HG03571 (cell line): ENCODE measurements around the gene APP.

Experiments used
- ATAC-seq: cut with Tn5 transposase; IDR thresholded peaks from one replicate; pipeline ENCODE4 v1.9.1; 2021; ENCODE audit not compliant: unreplicated experiment

The APP gene

DNA sequence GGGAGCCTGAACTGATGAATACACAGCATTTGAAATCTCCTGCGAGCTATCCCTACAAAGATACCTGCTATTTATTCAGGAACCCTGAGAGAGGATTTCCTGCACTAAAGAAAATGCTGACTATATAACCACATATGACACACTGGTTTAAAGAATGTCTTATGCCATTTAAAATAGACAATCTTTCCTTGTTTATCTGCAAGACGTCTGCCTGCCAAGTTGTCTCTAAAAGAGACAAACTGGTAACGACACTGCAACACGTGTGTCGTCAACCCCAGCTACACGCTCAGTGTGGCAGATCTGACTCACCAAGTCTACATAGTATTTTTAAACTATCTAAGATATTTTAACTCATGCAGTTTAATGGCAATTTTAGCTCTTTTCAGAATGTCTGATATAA is 42.7 kb downstream of the APP start:
- ATAC-seq, result no peak

DNA sequence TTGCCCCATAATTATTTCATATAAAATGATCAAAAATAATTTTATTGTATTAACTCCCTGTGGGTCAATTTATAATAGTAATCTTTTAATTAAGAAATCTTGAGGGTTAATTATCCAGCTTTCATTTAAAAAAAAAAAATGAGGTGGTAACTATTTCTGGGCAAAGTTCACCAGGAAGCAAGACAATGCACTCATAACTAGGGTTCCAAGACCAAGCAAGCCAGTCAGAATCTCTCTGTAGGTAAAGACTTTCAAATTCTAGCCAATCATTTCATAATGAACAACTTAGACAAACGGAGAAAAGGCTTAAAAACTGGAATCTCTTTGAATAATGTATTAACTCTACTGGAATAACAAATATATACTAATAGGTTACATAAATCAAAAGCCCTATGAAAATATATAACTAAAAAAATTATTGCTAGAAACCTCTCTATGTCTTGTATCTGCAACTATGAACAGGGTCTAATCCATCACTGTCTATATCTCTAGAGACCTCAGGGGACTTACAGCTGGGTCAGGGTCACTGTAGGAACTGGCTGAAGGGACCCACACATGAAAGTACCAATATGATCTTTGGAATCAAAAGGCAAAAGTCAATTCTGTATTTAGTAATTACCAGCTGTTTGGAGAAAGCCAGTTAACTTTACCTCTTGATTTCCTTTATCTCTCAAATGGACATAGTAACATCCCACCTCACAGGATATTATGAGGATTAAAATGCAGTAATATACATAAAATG is 43.3 kb downstream of the APP start:
- ATAC-seq, result no peak

DNA sequence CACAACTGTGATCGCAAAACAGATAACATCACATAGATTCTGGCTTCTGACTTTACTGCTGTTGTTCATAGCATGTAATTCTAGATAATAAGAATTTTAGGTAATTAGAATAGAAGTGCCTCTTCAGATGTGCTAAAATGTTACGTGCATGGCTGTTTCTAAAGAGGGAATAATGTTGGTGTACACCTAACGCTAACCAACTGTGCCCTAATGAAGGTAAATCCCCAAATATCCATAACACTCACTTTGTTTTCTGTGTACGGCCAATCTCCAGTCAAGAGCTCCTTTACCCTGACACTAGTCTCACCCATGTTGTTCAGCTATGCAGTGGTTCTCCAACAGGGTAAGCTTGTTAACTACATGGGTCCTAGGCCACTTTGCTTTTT is 44.4 kb downstream of the APP start:
- ATAC-seq, result no peak

DNA sequence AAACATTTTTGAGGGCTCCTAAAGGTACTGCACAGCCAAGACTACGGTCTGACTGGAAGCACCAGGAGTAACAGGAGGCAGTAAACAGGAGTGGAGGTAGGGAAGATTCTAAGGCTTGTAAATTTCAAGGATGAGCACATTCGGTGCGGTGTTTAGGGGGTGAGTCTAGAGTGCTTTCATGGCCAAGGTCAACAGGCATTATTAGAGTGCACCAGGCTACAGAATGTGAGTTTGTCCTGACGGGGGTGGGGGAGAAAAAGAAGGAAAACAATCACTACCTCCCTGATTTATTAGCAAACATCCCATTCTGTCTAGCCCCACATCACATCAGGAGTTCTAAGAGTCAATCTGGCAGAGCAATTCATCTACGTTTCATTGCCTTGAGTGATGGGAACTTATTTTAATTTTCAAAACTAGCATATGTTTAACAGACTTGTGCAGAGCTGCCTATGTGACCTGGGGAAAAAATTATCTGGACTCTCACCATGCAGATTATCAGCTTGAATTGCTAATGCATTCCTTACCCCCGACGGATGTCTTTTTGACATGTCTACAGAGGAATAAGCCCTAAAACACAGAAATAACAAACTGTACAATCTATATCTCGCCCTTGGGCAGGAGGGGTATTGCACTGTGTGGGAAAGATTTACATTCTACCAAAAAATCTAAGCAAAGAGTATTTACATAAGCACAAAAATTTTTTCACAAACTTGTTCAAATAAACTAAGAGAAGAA is 45.0 kb downstream of the APP start:
- ATAC-seq, result no peak

DNA sequence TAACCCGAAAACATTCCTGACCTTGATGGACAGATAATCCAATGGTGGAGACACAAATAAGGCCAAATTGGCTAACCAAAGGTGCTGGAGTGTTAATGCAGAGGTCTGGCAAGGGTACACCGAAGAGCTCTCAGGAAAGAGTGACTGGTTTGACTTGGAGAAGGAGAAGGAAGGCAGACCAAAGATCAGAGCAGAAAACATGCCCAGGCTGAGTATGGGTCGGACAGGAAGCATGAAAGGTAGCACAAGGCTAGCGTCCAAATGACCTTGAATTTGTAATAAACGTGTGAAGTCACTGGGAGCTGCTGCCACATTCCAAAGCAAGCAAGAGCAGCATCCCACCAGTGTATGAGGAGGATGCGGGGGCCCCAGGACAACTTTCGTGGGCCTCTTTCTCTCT is 45.7 kb downstream of the APP start:
- no peak for ATAC-seq

DNA sequence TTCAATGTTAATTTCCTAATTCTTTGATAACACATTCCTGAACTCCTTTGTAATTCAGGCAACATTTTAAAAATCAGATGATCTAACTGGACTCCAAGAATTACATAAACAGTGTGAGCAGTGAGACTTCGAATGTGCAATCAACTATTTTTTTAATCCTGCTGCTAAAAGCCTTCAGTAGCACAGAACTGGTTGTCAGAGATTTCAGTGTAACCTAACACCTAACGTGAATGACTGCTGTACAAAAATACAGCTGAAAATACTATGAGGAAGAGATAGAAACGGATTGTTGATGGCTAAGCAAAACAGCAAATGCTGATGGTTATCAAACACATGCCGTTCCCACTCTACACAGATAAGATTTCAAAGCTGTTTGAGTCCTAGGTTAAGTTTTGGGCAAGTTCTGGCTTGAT is 46.1 kb downstream of the APP start:
- ATAC-seq, result no peak

DNA sequence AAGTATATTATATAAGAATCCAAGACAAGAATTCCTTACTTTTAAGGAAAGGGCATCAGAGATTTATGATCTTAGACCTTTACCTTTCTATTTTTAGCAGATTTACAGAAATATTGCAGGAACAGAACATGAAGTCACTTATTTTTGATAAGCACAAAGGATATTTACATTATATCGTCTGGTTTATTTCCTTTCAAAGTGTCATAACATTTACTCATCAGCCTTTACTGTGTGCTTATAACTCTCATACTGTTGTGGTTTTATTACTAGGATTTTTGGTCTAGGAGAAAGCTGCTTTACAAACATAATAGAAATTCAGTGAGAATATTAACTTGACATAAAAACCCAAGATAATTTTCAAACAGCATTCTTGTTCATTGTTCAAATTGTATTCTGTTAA is 47.6 kb downstream of the APP start:
- no peak for ATAC-seq

DNA sequence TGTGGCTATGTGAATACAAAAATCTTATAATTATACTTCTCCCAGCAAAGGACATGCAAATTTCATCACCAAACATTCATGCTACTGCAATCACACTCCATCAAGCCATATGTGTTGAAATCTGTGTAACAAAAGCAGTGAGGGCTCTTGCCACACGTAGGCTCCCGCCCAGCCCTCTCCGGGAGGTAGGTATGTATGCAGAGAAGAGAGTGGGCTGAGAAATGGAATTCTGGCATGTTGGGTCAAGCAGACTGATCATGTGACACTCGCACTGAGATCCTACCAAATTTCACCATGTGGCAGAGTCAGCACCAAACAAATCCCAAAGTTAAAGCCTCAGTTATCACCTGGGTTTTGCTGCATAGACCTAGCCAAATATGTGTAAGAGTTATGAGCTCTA is 49.7 kb downstream of the APP start:
- ATAC-seq, result no peak

DNA sequence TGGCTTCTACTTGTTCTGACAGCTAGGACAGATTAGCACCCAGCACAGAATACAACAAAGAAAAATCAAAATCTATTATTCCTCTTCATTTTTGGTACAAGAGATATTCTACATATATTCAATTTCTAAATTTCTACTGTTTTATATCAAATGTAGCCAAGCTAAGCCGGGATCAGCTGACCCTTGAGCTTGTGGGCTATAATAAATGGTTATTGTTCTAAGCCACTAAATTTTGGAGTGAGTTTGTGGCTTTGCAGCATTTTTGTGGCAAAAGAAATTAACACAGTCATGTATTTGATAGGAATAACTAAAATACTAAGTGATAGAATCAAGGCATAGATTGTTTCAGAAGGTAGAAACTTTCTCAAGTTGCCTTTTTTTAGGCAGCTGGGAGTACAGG is 50.7 kb downstream of the APP start:
- no peak for ATAC-seq

DNA sequence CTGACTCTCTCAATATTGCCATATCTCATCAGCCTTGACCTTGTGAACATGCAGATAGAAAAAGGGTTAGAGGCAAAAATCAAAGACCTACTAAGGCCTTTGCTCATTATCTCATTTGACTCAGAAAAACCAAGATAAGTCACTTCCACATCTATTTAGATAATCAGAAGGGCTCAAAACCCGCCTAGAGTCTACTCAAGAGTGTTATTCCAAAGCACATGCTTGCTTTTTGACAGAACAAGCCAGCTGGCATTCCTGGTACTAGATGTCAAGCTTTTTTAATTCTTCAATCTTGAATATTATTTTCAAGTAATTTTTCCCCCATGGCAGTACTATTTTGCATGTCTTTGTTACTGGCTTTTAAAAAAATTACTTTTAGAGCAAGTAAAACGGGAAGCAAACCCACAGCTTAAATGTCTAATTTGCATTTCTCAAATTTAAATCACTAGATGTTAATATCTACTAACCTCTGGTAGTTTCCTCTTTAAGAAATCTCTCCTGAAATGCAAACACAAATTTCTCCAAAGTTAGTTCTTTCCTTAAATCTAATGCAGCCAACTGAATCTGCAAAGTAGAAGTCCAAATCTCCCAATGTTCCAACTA is 51.5 kb downstream of the APP start:
- no peak for ATAC-seq

DNA sequence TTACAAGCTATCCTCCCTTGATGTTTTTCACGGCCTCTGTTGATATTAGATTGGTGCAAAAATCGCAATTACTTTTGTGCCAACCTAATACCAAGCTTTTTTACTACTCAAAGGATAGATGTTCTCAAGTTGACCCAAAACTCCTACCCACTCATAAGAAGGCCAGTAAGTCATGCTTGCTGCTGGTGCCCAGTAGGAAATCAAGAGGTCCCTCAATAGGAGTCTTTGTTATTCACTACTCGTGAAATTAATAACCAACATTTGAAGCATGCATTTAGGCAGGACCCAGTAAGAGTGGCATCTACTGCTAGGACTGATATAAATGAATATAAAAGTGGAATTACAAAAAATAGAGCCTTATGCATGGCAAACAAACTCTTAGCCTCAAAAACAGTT is 52.6 kb downstream of the APP start:
- ATAC-seq, result no peak

DNA sequence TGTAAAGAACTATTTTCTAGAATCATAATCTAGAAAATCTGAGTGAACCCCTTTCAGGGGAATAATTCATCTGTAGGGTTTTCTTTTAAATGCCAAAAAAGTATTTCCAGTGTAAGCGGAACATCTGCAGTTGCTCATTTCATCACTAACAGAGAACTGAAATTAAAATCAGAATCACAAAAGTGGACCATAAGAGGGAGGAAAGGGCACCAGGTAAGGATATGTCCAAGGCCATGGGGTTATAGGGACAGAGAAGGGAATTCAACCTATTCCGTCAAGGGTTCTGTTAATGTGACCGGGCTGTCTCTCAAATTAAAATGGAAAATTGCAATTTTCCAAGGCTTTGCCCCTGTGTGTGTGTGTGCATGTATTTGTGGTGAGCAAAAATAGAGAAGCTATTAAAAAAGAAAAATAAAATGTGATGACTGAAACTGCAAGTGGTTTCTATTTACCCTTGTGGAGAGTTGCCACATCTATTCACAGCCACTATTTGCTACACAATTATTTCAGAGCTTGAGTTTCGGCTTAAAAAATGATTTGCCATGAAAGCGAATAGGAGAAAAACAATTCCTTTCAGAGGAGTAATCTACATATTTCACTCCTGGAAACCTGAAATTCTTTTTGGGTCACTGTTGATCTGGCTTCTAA is 53.1 kb downstream of the APP start:
- no peak for ATAC-seq

DNA sequence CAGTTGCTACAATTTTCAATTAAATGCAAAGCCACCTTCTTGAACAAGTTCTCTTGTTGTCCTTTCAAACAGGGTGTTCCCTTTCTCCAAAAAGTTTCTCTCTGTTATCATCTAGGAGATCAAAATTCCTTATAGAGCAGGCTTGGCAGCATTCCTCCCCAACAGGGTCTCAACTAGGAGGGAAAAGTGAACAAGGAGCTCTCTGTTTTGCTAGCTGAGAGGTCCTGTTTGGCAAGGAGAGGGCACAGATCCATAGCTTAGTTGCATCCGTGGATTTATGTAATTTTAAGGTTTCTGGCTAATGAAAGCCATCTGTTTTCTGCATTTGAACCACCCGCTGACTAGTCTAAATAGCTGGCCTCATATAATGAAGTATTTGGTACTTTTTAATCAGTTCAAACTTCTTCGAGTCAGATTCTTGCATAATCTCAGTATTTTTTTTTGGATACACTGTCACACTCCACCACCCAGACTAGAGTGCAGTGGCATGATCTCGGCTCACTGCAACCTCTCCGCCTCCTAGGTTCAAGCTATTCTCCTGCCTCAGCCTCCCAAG is 54.0 kb downstream of the APP start:
- no peak for ATAC-seq

DNA sequence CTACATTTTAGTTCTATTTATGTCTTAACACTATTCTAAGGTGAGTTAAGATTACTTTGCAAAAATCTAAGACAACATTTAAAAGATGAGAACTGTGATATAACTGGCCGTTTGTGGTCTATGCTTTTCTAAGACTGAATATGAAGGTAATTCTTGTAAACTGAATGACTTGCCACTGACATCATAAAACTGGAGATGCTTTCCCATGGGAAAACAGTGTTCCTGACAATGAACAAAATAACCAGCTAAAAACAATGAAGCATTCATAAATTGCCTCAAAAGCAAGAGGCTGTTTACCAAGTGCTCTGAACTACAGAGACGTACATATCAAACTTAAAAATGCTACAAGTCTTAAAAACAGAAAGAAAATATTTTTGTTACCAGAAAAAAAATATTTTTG is 54.7 kb downstream of the APP start:
- no peak for ATAC-seq

DNA sequence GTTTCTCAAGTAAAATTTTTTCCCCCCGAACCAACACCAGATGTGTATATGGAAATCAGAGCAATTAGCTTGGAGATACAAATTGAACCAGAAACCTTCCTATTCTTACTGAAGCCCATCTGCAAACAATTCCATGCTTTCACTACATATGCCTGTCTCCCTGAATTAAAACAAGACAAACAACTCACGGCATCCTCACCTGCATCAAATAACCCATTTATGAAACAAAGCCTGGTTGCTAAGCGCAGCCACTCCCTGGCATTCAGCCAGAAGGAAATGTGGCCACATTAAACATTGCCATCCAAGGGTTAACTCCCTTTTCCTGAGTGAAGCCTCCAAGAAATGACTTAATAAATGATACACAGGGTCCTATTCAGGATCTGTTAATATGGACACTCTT is 55.3 kb downstream of the APP start:
- ATAC-seq, result no peak

DNA sequence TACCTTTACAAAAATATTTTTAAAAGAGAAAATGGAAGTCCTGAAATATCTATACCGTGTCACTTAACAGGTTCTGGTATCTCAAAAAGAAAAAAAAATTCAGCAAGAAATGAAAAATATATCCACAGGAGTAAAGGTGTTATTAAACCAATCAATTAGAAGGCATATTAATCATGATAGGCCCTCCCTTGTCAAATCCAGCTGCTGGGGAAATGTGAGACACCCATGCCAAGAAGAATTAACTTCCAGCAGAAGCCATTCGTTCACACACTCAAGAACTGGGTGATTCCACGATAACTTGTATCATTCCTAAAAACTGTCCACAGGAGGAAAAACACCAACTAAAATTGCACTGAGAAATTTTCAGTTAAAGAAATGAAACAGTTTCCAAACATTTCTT is 57.6 kb downstream of the APP start:
- no peak for ATAC-seq

DNA sequence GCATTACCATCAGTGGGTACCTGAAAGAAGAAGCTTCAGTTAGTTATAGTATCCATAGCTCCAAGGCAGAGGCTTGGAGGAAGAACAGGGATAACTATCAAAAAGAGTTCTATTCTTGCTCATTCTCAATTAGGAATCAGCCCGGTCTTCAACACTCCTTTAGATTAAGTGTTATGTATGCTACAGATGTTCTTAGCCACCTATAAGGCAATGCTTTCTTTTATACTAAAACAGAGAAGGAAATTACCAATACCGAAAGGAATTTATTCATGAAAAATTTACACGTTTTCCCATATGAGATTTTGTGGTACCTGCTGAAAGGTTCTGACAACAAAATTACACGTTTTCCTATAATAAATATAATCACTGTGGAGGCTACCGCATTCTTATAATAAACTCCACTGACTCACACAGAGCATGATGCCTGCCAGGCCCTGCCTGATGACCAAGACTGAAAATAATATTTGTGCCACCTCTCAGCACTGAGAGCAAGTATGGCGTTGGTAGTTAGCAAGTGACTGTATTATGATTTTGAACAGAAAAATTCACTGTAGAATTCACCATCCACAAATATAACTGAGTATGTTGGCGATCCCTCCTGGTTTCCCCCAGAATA is 58.3 kb downstream of the APP start:
- ATAC-seq, result no peak

DNA sequence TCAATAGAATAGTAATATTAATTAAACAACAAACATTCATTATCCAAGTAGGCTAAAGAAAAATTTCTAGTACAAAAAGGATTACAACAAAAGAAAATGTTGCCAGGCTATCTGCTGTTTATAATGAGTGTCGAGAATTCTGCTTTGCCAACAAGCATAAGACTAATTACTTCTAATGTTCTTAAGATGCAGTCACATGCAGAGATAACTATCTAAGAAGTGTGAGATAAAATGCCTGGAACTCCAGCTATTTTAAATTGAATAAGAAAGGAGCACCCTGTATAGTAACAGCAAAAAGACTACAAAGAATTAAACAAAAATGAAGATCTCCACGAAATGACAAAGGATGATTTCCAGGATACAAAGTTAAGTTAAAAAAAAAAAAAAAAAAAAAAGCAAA is 59.9 kb downstream of the APP start:
- no peak for ATAC-seq

DNA sequence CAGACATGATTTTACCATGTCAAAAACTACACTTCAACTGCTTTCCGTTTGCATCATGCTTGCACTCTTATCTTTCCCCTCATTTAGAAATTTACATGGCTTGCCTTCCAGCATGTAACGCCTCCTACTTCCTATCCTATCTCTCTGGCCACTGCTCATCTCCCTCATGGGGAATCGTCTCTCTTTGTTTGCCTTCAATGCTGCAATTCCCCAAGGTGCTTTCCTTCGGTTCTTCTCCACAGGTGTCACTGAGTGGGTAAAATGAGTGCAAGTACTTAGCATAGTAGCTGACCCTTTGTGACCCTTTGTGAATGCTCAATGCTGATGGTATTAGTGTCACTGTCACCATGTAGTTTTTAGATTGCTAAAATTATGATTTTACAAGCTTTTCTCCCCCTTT is 63.1 kb downstream of the APP start:
- ATAC-seq, result no peak

DNA sequence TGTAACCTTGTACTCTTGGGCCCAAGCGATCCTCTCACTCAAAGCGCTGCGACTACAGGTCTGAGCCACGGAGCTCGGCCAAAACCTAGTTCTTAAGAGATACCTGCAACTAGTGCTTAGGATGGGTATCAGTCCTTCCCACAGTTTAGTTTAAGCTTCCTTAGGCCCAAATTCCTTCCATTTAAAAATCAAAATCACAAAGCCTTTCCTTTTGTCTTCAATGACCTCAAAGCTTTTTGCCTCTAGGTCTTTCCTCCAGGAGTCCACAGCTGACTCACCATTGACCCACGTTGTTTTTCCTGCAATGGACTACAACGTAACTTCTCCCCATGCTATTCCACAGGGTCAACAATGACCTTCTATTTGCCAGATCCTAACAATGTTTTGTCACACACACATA is 64.0 kb downstream of the APP start:
- ATAC-seq, result no peak

DNA sequence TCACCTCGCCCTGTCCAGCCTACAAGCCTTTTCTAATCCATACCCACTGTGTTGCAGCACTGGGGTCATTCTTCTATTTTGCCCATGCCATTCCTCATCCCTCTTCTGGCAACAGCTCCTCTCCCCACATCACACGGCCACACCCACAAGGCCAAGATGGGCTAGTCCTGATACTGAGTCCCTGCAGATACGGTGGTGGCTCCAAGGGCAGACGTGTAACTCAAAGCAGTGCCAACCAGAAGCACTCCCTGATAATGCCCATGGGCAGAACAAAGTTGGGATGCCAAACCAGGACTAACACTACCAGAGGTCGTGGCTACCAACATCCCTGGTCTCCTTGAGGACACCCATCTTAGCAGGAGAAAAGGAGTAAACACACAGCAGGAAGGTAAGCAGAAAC is 64.8 kb downstream of the APP start:
- ATAC-seq, result no peak
